A172 (cell line): ENCODE results near the gene ENOX2. TPM values are rescaled to one million over a fixed set of nuclear protein-coding genes. Genes with fewer than 3 reads are reported as not detected.
"Not testable (repeated sequence)": the region's sequence is repeated elsewhere in the genome, so short reads cannot be mapped to it uniquely, and the experiment has no call there.

Experiments used
- DNase-seq: peaks from one replicate; pipeline ENCODE4 v3.0.0-alpha.2; 2015; ENCODE audit warnings: low spot score
- total RNA-seq: library from RNA; depleted of rRNA; stranded (reverse); fragments of >200 nt; shearing (Covaris generic); gene quantifications from 2 replicates; pipeline ENCODE4 v1.2.3, GENCODE V29; 2014

ENOX2 gene
- total RNA-seq, 1 experiment from 2014 or later: 4.0 TPM

DNA sequence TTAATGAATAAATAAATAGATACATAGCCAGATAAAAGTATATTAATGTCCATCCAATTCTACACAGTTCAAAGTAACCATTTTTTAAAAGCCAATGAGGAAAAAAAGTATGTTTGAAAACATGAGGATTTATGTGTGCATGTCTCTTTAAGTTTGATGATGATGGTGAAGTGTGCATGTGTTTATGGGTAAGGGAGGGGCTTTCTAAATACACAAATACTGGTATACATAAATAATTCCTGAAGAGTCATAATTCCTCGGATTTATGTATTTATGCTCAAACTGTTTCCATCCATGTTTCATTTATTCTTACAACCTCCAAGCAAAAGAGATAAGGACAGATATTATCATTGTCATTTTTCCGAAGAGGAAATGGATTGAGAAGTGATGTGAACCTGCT lies 75.4 kb downstream of the ENOX2 start:
- DNase-seq: no peak

DNA sequence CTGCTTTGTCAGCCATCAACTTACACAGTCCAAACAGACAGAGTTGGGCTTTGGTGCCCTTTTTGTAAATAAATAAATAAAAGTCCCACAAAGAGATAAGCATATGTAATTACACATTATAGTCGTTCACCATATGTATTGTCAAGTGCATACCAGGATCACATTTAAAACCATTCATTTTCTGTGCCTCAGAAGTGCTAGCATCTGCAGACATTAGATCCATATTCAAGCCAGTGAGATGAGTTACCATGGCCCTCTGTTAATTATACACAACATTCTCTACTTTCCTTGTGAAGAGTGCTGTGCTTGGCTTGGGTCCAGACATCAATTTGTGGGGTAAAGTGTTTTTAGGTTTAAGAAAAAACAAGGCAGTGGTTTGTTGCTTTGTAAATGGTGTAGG lies 76.8 kb downstream of the ENOX2 start:
- no peak for DNase-seq

- no peak for DNase-seq
These were observed 77.5 kb downstream of the ENOX2 start for GRCh38 chrX:130825525-130825924.

GRCh38 chrX:130819367-130819766 lies 83.6 kb downstream of the ENOX2 start:
- not testable (repeated sequence) for DNase-seq

GRCh38 chrX:130813932-130814331 lies 89.1 kb downstream of the ENOX2 start:
- not testable (repeated sequence) for DNase-seq

DNA sequence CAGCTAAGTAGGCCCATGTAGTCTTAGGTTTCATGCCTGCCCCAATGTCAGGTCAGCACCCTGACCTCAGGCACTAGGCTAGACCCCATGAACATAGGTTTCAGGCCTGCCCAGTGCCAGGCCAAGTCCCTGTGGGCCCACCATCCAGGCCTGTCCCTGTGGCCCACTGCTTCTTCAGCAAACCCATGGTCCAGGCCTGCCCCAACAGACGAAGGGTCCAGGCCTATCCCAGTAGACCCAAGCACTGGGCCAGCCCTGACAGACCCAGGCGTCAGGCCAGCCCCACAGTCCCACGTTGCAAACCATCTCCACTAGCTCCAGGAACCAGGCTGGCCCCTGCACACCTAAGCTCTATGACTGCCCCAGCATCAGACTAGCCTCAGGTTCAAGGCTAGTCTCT lies 92.4 kb downstream of the ENOX2 start:
- DNase-seq: no peak

DNA sequence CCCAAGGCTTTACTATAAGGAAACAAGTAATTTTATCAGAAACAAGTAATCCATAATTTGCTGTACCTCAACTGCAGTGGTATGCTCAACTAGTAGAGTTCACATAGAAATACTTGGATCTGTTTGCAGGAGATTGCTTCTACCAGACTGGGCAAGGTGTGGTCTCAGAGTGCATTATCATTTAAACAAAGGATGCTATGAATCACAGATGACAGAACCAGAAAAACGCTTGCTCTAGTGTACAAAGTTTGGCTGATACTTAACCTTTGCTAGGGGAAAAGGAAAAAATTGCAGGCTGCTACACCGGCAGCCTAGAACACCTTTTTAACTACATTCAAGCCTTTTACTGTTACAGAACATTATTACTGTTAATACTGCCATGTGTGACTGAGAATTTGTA lies 97.1 kb downstream of the ENOX2 start:
- DNase-seq: no peak

DNA sequence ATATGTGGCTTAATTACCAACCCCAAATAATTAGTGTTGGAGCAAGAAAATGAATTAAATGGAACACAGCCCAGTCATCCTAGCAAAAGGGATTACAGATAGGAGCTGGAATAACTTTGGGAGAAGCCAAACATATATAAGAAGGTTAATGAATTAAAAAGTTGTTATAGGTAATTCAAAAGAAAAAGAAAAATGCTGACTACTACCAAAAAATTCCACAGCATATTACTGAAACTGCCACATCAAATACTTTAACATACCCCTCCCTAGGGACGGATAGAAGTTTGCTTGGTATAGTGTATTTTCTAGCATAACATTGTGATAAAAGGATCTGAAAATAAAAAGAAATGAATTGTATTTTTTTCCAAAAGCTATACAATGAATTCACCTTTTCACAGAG lies 99.5 kb downstream of the ENOX2 start:
- DNase-seq: no peak

GRCh38 chrX:130801901-130802300 lies 101.1 kb downstream of the ENOX2 start:
- no peak for DNase-seq

- DNase-seq: no peak
These were observed 103.6 kb downstream of the ENOX2 start for GRCh38 chrX:130799393-130799792.

DNA sequence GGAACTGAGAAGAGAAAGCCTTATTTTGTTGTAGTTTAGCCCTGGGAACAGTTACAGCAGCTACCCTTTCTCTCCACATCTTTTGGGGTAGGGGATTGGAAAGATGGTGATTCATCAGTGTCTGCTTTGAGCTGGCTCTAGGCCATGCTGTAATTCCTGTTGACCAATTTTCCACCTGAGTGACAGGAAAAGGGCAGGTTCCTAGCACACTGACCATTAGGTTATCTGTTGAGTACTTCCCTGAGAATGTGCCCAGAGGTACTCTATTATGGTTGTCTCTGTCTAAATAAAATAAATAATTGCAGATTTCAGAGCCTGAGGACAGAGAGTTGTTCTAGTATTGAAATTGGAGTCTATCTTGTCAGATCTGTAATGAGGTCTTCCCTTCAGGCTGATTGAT lies 109.0 kb downstream of the ENOX2 start:
- no peak for DNase-seq

GRCh38 chrX:130791870-130792269 lies 111.1 kb downstream of the ENOX2 start:
- not testable (repeated sequence) for DNase-seq

DNA sequence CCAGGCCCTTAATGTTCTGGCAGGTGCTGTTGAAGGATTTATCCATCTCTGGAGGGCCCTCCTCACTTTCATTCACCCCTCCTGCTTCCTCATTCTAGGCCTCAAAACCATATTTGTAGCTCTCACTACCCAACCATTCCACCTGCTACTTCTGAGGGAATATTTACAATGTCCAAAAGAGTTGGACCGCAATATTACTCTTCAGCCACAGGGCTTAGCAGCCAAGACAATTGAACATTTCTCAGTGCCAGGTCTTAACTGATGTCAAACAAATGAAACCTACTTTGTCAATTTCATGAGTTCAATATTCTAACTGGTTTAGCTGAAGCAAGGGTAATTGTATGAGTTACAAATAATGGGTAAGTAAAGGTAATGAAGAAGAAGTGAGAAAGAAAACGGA lies 113.2 kb downstream of the ENOX2 start:
- no peak for DNase-seq

GRCh38 chrX:130788786-130789581 lies 114.0 kb downstream of the ENOX2 start:
- no peak for DNase-seq

DNA sequence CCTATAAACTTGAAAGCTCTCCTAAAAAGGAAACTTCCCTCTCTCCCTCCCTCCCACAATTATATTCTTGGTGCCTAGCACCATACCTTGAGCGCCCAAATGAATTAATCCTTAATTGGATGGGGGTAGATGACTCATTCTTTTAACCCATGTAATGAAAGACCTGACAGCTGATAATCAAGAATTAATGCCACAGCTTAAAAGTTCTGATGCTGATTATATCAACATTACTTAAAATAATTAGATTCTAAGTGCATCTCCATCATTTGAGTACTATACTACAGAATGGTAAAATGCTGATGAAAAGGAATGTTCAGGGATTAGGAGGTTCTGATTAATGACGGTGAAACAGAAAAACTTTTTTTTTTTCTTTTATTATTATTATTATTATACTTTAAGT lies 117.0 kb downstream of the ENOX2 start:
- no peak for DNase-seq

GRCh38 chrX:130778773-130779172 lies 124.2 kb downstream of the ENOX2 start:
- no peak for DNase-seq

DNA sequence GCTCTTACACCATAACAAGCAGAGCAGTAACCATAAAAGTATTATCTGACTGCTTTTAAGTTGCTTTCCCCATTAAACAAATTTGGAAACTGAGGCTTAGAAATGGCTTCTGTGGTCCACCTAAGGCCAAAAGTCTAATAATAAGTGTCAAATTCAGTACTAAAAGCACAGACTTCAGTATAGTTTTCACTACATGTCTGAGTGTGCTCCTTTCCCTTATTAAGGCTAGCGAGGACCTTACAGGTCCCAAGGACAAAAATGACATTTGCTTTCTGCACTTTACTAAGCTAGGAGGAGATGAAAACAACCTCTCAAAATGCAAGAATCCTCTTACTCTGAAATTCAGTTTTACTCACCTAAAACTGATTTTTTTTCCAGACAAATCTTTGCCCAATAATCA lies 127.2 kb downstream of the ENOX2 start:
- DNase-seq: no peak

DNA sequence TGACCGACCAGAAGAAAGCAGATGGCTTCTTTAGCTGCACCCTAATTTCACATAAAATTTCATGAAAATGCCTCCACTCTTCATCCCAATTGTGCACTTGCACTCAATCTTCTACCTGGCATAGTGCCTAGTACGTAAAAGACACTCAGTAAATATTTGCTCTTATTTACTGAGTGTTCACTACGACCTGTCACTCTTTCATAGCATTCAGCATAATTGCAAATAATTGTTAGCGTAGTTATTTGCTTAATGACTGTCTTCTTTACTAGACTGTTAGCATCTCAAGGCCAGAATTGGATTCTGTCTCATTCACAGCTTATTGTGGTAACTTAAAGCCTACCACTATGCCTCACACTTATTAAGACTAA lies 130.2 kb downstream of the ENOX2 start:
- DNase-seq: no peak

DNA sequence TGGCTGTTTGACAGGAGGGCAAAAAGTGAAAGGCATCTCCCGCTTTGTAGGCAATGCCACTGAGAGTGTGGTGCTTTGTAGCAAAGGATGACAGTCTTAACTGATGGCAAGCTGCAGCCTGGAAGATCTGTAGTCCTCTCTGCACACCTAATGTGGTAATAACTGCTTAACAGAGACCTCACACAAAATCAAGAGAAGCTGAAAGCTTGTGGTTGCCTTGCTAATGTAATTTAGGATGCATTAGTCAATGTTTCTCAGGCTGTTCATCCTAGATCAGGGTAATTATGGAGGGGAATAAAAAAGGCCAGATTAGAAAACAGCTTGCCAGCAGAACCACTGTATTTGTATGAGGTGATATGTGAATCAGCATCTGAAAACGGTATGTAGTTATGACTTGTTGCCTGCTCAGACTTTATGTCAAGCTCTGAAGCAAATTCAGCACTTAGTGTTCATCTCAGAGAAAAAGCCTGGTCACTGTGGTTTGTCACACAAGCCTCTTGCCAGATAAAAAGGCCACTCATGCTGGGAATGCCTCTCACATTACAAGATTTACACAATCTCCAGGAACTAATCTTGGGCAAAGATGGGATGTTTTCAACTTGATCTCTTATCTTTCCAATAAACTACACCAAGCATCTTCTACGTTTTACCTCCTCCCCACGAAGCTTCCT lies 130.8 kb downstream of the ENOX2 start:
- peak; percentile 31 for DNase-seq

DNA sequence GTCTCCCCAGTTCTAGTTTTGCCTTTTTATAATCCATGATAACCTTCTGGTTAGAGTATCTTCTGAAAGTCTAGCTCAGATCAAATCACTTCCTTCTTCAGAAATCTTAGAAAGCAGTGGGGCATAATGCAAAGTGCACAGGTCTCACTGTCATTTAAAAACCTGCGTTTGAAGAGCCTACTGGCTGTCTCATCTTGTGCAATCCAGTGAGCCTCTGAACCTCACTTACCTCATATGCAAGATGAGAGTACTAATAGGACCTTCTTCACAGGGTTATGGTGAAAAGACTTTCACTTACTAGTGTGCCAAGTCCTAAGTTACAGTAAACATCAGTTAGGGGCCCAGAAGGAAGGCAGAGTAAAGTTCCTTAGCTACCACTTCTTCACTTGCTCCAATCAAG lies 131.4 kb downstream of the ENOX2 start:
- no peak for DNase-seq

- DNase-seq: peak; percentile 4
These were observed 131.8 kb downstream of the ENOX2 start for GRCh38 chrX:130771230-130771629.

DNA sequence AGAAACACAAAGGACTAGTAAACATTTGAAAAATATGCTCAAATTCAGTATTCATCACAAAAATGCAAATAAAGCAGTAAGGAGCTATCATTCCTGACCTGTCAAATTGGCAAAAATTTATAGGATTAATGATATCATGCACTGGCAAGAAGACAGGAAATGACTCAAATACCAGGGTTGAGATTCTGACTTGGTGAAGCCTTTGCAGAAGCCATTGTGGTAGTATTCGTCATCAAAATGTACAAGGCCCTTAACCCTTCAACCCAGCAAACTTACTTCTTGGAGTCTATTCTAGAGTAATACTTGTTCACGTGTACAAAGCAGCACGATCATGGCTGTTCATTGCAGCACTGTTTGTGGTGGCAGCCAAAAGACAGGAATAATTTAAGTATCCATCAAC lies 132.4 kb downstream of the ENOX2 start:
- DNase-seq: peak; percentile 73

DNA sequence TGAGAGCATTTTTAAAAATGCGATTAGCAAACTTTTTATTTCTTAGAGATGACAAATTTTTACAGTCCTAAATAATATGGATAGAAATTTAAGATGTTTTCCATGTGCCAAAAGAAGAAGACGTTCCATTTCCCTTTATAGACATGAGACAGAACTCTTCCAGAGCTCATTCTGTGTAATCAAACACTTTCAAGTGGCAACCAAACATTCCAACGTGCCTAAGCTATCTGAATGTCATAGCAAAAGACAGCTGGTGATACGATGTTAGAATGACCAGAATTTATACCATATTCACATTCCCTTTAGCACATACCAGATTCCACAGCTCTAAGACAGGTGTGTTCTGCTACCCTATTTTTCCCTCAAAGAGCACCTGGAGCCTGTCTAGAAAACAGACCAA lies 133.2 kb downstream of the ENOX2 start:
- no peak for DNase-seq

GRCh38 chrX:130758072-130758471 lies 144.9 kb downstream of the ENOX2 start:
- no peak for DNase-seq
